Cardiac septum (tissue), 1 donor: ENCODE results near the gene LGALS1. TPM values are rescaled to one million over a fixed set of nuclear protein-coding genes. Genes with fewer than 3 reads are reported as not detected.
"Not testable (repeated sequence)": the region's sequence is repeated elsewhere in the genome, so short reads cannot be mapped to it uniquely, and the experiment has no call there.

Source experiments
- DNase-seq: peaks from one replicate; pipeline ENCODE4 v3.0.0-alpha.2; 2020; ENCODE audit warnings: low spot score
- intact Hi-C: fragments of 100-400 bp; cut with DNase I; formaldehyde crosslinking; loops from one replicate; pipeline ENCODE4 v1.14.0; 2022
- total RNA-seq: library from RNA; stranded (reverse); fragmentation: NEBNext Ultra II Directional; extraction: Animal tissue kit (Norgen Biotek cat#: 25700); gene quantifications from one replicate; pipeline ENCODE4 v1.2.1, GENCODE V29; 2021
- donor health status: DM: no; HTN: no; CAD: no.

LGALS1 gene
- total RNA-seq, 1 donor from 2014 or later, result 1,015 TPM

- intact Hi-C loops, result loop anchor here (2.0 to 5.0 kb wide), 2 partner anchors 38 to 58 kb away; no protein-coding TSS in a partner anchor
Observed at GRCh38 chr22:37680191-37680851, 4.9 kb downstream of the LGALS1 start.

GRCh38 chr22:37681001-37681424, 5.6 kb downstream of the LGALS1 start:
- DNase-seq, result no peak
- intact Hi-C loops, result loop anchor here (2.0 to 5.0 kb wide), 2 partner anchors 38 to 59 kb away; no protein-coding TSS in a partner anchor

More at GRCh38 chr22:37680191-37680851, 4.9 kb downstream of the LGALS1 start:
- DNase-seq, result no peak

- intact Hi-C loops, result loop anchor here (2.0 to 5.0 kb wide), 2 partner anchors 39 to 59 kb away; no protein-coding TSS in a partner anchor
- DNase-seq, result no peak
Observed at GRCh38 chr22:37681556-37682049, 6.2 kb downstream of the LGALS1 start.

GRCh38 chr22:37684803-37685615, 9.6 kb downstream of the LGALS1 start:
- no peak for DNase-seq
- intact Hi-C loops, result loop anchor here (5.0 kb wide), 1 partner anchor 63 kb away; no protein-coding TSS in a partner anchor

- intact Hi-C loops, result loop anchor here (2.0 kb wide), 1 partner anchor 77 kb away; the partner anchor contains the start of gene GGA1
- DNase-seq, result peak; percentile 94
Observed at GRCh38 chr22:37686002-37686982, 10.9 kb downstream of the LGALS1 start, which contains the start of gene NOL12. Gene NOL12 (plus strand): TSS chr22:37686343. CDS start chr22:37686393, 50 bp downstream.

GRCh38 chr22:37690407-37690806, 15.0 kb downstream of the LGALS1 start:
- intact Hi-C loops, result no loop called here
- DNase-seq, result no peak

- no peak for DNase-seq
- intact Hi-C loops, result no loop called here
Observed at GRCh38 chr22:37690901-37691504, 15.6 kb downstream of the LGALS1 start.

GRCh38 chr22:37692627-37693285, 17.3 kb downstream of the LGALS1 start:
- intact Hi-C loops, result no loop called here
- no peak for DNase-seq

- intact Hi-C loops, DNase-seq: not testable (repeated sequence)
Observed at GRCh38 chr22:37694131-37694530, 18.7 kb downstream of the LGALS1 start.

GRCh38 chr22:37696260-37696656, 20.8 kb downstream of the LGALS1 start:
- DNase-seq, intact Hi-C loops: not testable (repeated sequence)

- peak; percentile 95 for DNase-seq
- intact Hi-C loops, result no loop called here
Observed at GRCh38 chr22:37696657-37697537, 21.5 kb downstream of the LGALS1 start, which contains the start of gene TRIOBP. Gene TRIOBP (plus strand): TSS chr22:37697048. CDS start chr22:37701366, 4,318 bp downstream.

GRCh38 chr22:37697538-37697835, 22.1 kb downstream of the LGALS1 start:
- DNase-seq, result no peak
- intact Hi-C loops, result no loop called here

- DNase-seq, result no peak
- intact Hi-C loops, result loop anchor here (5.0 kb wide), 1 partner anchor 96 kb away; no protein-coding TSS in a partner anchor
Observed at GRCh38 chr22:37701141-37701786, 25.8 kb downstream of the LGALS1 start.

GRCh38 chr22:37703906-37704305, 28.5 kb downstream of the LGALS1 start:
- intact Hi-C loops, result loop anchor here (5.0 kb wide), 1 partner anchor 93 kb away; no protein-coding TSS in a partner anchor
- no peak for DNase-seq

GRCh38 chr22:37704645-37705044, 29.2 kb downstream of the LGALS1 start:
- intact Hi-C loops, result loop anchor here (5.0 kb wide), 1 partner anchor 93 kb away; no protein-coding TSS in a partner anchor
- no peak for DNase-seq

- intact Hi-C loops, result no loop called here
- no peak for DNase-seq
Observed at GRCh38 chr22:37705205-37705604, 29.8 kb downstream of the LGALS1 start.
